GM11168 (cell line): ENCODE results near the gene RIC3.

Source experiments
- in situ Hi-C: fragments of 300-500 bp; cut with MboI; formaldehyde crosslinking; loops from one replicate; pipeline ENCODE4 v1.12.0; 2022; ENCODE audit warnings: low sequenced_read_pairs; ENCODE audit not compliant: unreplicated experiment

Gene RIC3, protein sequence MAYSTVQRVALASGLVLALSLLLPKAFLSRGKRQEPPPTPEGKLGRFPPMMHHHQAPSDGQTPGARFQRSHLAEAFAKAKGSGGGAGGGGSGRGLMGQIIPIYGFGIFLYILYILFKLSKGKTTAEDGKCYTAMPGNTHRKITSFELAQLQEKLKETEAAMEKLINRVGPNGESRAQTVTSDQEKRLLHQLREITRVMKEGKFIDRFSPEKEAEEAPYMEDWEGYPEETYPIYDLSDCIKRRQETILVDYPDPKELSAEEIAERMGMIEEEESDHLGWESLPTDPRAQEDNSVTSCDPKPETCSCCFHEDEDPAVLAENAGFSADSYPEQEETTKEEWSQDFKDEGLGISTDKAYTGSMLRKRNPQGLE

DNA sequence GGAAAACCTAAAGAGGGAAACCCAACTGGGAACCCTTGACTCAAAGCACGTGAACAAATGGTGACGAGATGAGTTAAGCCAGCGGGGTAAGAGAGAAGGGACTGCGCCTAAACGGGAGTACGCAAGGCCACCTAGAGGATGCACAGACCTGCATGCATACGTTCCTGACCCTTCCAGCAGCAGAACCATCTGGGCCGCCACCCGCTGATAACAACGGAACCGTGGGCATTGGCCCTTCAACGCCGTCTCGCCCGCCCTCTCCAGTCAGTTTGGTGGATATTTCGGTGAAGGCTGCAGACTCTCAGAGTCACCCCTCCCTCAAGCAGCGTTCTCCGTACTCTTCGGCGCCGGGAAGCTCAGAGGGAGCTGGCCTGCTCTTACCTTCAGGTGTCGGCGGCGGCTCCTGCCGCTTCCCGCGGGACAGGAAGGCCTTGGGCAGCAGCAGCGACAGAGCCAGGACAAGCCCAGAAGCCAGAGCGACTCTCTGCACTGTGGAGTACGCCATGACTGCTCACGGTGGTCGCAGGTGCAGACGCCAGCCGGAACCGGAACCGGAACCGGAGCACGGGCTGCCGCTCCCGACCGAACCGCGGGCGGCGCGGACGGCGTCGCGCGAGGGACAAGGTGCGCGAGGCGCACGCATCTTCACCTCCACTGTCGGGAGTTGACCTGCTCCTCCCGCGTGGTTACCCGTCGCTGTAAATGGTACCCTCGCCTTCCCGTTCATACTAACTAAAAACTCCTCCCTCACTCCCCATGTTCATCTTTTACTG, at the start of gene RIC3:
RIC3 (minus strand) TSS at position 541 of the 773 bp plus-strand sequence; CDS start at position 505, 36 bp downstream.
- in situ Hi-C loops: no loop called here

DNA sequence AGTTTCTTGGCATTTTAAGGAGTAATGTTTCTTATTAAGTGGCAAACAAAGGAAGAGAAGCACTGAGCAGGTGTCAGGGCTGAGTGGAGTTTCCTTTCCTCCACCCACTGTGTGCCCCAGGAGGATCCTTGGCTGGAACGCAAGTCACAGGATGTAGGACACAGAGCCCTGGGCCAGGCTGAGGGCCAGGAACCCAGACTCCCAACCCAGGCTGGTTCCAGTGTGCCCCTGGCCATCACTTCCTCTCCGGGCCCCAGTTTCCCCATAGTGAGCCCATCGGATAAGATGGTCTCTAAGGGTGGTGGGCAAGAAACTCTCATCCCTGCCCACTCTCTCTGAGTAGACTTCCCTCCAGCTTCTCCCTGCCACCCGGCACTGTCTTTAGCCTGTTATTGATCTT, 49.6 kb upstream of the RIC3 start:
- in situ Hi-C loops: no loop called here

DNA sequence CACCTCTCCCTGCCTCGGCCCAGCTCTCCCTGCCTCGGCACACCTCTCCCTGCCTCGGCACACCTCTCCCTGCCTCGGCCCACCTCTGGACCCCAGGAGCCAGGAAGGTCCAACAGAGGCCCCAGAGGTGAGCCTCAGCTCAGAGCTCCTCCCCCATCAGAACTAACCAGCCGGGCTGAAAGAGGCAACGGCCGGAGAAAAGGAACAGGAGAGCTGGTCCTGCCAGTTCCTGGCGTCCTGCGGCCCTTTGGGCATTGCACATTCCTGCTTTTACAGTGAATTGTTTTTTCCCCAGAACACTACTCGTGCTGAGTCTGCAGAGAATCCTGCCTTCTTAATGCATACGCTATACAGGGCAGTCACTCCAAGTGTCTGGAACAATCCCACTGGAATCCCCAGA, 49.1 kb upstream of the RIC3 start:
- in situ Hi-C loops: no loop called here

DNA sequence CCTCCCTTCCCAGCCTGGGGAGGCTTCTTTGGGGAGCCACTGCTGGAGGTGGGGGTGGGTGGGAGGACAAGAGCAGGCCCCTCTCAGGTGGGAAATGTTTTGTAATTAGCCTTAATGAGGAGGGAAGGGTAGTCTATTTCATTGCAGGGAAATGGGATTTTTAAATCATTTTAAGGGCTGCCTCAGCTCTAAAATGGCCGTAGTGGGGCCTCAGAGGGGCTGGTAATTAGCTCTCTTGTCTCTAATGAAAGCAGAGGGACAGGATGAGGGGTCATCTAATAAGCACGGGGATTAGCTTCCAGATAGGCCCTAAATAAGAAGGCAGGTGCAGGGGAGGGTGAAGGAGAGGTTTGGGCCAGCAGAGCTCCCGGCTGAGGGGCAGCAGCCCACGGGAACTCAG, 48.3 kb upstream of the RIC3 start:
- in situ Hi-C loops: no loop called here

DNA sequence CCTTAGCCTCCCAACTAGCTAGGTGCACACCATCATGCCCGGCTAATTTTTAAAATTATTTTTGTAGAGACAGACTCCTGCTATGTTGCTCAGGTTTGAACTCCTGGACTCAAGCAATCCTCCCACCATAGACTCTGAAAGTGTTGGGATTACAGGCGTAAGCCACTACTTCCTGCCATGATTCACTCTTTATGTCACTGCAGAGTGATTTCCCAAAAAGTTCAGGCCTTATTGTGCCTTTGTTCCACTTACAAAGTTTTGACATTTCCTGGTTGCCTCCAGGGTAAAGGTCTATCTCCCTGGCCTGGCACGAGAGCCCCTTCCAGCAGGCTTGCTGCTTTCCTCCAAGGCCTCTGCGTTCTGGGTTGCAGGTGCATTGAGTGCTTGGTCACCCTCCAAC, 44.6 kb upstream of the RIC3 start:
- in situ Hi-C loops: no loop called here

DNA sequence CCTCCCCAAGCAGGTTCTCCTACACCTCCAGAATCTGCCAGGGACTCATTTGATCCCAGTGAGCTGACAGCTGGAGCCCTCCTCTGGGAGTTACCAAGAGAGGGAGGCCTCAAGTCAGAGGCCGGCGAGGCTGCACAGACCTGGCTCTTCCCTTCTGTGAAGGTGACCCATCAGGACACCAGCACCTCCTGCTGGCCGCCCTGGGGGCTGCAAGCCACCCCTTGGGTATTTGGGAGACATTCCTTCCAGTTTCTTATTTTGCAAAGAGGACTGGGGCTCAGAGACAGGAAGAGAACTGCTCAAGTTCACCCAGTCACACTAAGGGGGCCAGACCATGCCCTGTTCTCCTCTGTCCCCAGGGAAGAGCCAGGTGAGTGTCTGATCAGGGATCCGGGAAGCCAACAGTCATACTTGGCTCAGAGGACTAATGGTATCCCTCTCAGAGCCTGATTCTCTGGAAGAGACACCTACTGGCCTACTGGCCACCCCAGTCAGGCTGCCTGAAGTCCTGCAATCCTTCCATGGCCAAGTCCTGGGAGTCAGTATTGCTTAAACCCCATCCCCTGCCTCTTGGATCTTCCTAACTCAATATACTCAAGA, 40.5 kb upstream of the RIC3 start:
- in situ Hi-C loops: no loop called here

DNA sequence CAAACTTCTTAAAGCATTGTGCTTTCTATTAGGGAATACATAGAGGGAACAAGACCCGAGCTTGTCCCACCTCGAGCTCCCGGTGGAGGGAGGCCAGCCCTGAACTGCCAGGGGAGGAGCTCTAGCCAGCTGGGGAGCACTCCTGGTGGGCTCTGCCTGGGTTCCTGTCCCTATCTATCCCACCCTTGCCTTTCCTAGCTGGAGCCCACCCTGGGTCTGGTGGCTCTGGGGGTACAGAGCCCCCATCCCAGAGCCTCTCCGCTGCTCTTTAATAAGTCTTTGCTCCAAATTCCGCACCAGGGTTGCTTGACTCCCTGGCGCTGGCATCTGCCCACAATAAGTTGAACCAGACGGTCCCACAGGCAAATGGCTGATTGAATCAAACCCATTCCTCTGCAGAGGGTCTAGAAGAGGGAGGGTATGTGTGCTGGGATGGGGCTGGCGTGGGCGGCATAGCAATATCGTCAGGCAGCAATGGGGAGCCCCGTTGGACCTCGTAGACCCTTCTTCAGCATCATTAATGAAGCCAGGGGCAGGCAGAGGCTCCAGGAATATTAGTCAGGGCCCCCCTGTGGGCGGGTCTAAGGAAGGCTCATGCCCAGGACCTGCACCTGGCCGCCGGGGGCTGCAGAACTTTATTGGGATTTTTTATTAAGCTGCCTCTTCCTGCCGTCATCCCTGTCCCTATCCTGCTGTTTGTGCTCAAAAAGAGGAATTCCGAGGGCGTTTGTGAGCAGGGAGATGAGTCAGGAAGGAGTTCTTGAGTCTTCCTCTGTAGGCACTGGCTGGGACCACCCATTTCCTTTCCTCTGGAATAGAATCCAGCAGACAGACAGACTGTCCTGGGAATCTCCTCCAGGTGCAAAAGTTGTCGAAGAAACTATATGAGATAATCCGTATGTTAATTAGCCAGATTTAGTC, 38.5 kb upstream of the RIC3 start:
- in situ Hi-C loops: no loop called here

DNA sequence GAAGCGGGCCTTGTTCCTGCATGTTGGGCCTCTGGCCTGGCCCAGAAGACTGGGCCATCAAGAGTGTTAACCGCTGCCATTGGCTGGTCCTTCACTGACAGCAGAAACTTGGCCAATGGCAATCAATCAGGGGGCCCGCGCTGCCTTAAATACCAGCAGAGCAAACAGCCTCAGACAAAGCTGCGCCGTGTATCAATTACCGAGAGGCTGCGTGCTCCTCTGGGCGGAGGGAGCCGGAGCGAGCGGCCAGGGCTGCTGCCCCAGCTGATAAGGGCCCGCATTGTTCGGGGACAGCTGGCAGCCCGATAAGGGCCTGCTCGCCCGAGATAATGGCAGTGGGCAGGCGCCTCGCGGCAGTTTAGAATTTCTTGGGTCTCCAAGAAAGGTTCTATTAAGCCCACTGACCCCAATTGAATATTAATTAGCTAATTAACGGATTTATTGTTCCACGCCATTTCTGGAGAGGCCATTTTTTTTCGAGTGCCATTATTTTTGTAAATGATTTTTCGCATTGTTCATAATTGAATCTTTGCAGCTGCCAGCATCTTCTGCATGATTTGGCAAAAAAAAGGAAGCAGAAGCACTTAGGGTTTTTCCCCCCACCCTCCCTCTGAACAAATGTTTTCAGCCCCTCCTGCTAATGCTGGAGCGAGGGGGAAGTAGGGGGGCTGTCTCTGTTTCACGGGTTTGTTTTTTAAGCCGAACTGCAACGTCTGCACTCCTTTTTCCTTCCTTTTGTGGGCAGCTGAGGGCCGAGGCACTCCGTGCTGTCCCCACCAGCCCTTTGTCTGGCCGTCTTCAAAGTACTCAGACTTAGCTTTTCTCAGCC, 37.6 kb upstream of the RIC3 start:
- in situ Hi-C loops: no loop called here

DNA sequence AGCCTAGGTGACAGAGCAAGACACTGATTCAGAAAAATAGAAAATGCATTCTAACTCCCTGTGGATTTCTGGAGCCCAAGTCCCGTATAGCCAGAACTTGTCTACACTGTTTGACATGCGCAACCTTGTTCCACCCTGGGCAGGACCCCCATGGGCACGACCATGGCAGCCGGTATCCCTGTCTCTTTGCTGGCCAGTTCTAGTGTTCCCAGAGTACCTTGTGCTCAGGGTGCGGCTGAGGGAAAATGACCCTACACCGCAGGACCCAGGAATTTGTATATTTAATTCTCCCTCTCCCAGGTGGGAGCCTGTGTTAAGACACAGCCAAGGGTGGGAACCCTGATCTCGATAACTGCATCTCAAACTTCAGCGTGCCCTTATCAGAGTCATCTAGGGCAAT, 36.7 kb upstream of the RIC3 start:
- in situ Hi-C loops: no loop called here

DNA sequence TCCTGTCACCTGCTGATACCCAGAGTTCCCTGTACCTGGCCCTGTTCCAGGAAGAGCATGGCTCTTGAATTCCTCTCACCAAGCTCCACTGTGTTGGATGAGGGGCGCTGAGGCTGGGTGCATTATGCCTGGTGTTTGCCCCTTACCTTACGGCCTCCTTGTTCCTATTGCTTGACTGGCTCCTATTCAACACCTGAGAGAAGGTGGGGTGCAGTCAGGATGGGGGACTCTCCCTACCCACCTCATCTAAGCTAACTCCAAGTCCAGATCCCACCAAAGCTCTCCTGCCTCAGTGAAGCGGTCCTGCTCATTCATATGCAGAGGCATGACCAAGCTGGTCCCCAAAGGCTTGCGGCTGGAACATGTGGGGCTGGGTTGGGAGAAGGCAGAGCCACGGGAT, 35.8 kb upstream of the RIC3 start:
- in situ Hi-C loops: no loop called here

DNA sequence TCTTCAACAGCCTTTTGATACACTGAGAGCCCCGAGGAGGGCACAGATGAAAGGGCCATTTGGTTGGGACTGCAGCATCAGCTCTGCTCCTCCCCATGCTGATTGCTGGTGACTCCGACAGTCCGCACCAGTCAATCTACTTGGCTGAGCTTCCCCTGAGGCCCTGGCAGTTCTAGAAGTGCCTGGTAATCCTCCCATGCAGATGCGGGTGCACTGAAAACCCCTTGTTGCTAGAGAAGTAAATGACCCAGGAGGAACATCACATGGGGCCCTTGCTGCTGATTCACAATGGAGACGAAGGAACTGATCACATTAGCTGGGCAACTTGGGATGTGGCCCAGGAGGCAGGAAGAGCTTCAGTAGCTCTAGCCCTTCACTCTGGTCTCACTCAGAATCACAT, 35.2 kb upstream of the RIC3 start:
- in situ Hi-C loops: no loop called here

DNA sequence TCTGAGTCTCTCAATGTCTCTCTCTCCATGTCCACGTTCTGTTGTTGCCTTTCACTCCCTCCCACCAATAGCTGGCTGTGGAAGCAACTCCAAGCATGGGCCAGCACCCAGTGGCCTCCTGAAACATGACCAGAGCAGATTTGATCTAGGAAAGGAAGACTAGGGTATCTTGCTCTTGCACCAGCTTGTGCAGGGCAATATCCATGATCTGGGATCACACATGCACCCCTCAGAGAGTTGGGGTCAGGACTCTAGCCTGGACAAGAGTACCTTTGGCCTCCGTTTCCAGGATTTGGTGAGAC, 34.5 kb upstream of the RIC3 start:
- in situ Hi-C loops: no loop called here

DNA sequence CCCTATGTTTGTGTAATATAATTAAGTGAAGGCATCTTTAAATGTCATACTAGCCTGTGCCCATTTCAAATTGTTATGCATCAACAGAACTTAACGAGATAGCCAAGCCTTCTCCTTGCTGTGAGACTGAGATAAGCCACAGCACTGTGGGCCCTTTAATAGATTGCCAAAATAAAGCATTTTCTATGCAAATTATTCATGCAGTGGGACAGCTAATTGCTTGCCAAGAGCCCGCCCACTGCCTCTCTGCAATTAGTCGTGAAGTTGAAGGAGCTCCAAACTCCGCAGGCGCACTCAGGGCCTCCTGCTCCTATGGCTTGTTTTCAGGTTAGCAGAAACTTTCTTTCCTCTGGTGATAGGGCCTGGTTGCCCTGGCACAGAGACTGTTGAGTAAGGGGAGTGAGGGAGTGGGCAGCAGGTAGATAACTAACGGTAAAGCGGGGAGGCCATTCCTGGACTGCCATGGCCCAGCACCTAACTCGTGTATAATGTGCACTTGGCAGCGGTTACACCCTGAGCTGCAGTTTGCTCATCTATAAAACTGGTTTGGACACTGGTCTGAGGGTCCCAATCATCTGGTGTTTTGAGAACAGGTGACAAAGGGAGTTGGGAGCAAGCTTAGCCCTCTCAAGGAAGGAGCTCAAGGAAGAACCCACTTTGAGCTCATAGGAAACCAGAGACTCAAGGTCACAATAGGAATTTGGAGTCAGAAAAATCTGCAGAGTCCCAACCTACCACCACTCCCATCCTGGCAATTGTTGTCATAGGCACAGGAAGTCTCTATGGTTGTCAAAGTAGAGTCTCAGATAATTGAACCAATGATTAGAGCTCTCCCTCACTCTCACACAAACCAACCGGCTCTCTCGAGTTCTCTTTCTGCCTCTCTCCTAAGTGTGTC, 33.9 kb upstream of the RIC3 start:
- in situ Hi-C loops: no loop called here

DNA sequence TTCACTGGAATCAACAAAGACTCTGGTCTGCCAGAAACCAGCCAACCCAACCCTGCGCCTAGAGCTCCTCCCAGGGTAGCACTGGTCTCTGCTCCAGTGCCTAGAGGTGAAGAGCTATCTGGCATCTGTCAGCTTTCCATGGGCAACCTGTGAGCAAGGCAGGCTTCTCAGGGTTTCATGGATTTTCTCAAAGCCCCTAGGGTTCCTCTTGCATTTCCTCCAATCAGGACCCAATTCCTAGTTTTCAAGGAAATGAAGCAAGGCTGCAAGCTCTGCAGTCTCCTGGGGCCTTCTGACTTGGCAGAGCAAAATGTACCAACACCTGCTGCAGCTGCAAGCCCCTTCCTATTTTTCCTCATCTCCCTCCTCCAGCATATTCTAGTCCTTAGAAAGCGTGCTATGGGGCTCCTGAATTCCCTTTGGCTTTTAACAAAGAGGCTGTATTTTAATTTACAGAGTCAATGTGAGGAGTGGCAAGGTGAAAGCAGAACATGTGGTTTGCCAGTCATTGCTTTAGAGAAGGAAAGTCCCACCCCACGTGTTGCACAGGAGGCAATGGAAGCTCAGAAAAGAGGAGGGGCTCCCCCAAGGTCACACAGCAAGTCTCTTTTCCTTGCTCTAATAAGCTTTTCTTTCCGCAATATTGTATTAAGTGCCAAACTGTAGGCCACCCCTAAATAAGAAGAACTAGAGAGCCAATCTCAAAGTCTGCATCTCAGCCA, 33.0 kb upstream of the RIC3 start:
- in situ Hi-C loops: no loop called here

DNA sequence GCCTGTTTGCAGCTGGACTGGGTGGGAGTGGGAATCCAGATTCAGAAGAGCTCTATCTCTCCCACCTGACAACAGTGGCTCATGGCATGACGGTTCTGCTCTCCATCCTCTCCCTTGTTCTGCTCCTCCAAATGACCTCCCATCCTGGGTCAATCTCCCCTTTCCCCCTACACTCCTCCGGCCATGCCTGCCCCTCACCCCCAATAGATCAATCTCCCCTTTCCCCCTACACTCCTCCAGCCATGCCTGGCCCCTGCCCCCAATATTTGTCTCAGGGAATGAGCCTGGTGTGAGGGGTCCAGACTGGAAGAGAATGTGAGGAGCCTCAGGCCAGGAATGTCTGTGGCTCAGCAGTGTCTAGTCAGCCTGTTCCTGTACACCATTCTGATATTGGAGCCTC, 30.9 kb upstream of the RIC3 start:
- in situ Hi-C loops: no loop called here

DNA sequence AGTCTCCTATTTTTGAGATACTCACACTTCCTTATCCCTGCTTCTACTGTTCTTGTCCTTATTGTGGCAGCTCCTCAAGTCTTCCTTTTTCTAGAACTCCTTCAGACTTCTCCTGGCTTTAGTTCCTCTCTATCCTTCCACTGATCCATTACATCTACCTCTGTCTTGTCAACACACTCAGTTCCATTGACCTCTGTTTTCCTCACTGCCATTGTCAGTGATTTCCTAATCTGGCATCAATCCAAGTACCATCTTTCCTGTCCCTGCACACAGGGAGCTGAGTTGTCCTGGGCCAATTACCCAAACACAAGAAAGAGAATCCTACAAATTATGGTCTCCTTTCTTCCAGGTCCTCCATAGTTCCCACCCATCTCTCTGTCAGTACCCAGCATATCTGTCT, 27.9 kb upstream of the RIC3 start:
- in situ Hi-C loops: no loop called here

DNA sequence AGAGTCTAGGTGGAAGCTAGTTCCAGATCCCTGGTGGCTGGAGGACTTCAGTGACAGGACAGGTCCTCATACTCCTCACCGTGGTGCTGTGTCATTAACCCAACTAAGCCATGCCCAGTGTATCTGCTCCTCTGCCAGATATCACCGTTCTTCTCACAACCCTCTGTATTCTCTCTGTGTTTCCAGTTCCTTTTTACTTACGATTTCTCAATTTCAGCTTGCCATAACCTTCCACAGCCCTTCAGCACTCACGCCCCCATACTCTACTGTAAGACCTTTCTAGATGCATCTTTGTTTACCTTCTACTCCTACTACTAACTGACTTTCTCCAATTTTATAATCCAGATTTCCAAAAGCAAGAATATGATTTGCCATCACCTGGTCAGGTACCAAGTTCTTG, 26.1 kb upstream of the RIC3 start:
- in situ Hi-C loops: no loop called here

DNA sequence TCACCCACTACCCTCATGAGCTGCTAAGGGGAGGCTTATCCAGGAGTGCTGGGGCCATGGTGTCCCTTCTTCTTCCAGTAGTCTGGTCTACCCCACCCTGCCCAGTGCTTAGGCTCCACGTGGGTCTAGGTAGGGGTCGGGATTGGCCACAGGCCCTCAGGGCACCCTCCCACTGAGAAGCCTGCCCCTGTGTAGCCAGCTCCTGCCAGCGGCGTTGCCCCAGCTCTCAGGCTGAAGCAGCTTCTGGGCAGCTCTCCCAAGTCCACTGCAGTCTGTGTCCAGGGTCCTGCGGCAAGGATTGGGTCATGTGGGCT, 24.0 kb upstream of the RIC3 start:
- in situ Hi-C loops: no loop called here
